Measurements from ENCODE around the gene MNX1. TPM values are rescaled to one million over a fixed set of nuclear protein-coding genes. Genes with fewer than 3 reads are reported as not detected.

MNX1 gene
- total RNA-seq, 4 donors from 2014 or later, result 11.7 to 23.2 (median 13.1) TPM

DNA sequence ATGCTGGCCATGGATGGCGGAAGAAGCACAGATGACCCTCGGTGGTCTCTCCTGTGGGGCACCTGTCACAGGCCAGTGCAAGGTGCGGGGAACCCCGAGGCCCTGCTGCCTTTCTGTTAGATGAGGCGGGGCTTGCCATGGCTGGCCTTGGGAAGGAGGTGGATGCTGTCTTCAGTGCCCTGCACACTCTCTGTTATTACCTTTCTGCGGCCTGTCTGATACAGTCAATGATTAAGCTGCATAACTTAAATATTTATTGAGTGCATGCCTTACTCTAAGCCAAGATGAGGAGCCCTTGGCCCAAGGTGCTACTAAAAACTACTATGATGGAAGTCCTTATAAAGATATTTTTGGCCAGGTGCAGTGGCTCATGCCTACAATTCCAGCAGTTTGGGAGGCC, 36.7 kb upstream of the MNX1 start:
- 75 to 100% methylated on average over 1 to 6 of the region's 6 CpGs for WGBS, 2 donors (ENCODE audit: low coverage in 1 of 2)
- Histone ChIP-seq H3K27ac (no peak overlapping the region), H3K9me3 (no peaks in the 10 kb centered on the region), H3K27me3 (peaks cover 18% of the 10 kb centered on the region), H3K4me1 (no peaks in the 10 kb centered on the region), H3K36me3 (no peaks in the 10 kb centered on the region), H3K4me3 (no peak overlapping the region)
- intact Hi-C loops (cut with DNase I; ENCODE audit: low total_unique reads) (no loop called here), in situ Hi-C loops (cut with MboI; ENCODE audit: low pct_ligation_motif_present in 1 of 4, low pct_unique_long_range_greater_than_20kb in 1 of 4, low sequenced_read_pairs in 3 of 4) (no loop called here)
- TF ChIP-seq POLR2A (IDR thresholded peaks at IDR 0.05) (no peak), POLR2AphosphoS5 (IDR thresholded peaks at IDR 0.05) (no peak), EP300 (IDR thresholded peaks at IDR 0.05; ENCODE audit: low read depth) (no peak)
- TF ChIP-seq, protein P1, sequence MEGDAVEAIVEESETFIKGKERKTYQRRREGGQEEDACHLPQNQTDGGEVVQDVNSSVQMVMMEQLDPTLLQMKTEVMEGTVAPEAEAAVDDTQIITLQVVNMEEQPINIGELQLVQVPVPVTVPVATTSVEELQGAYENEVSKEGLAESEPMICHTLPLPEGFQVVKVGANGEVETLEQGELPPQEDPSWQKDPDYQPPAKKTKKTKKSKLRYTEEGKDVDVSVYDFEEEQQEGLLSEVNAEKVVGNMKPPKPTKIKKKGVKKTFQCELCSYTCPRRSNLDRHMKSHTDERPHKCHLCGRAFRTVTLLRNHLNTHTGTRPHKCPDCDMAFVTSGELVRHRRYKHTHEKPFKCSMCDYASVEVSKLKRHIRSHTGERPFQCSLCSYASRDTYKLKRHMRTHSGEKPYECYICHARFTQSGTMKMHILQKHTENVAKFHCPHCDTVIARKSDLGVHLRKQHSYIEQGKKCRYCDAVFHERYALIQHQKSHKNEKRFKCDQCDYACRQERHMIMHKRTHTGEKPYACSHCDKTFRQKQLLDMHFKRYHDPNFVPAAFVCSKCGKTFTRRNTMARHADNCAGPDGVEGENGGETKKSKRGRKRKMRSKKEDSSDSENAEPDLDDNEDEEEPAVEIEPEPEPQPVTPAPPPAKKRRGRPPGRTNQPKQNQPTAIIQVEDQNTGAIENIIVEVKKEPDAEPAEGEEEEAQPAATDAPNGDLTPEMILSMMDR (IDR thresholded peaks at IDR 0.05), result no peak
- DNase-seq, result no peak

DNA sequence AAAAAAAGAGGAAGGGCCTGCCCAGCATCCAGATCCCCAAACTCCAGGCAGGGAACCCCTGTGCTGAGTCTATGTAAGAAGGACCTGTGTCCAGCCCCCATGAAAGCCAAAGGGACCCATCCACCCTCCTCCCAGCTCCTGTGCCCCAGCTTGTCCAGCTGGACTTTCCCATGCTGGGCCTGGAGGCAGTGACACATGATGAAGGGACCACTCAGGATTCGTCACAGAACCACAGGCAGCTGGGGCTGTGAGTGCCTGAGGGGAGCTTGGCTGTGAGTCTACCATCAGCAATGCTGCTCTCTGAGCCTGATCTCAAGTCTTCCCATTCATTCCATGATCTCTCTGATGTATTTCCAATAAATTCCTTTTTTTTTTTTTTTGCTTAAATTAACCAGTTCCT, 36.2 kb upstream of the MNX1 start:
- Histone ChIP-seq H3K4me1 (no peaks in the 10 kb centered on the region), H3K27me3 (peaks cover 14% of the 10 kb centered on the region), H3K4me3 (no peak overlapping the region), H3K27ac (no peak overlapping the region), H3K36me3 (no peaks in the 10 kb centered on the region), H3K9me3 (no peaks in the 10 kb centered on the region)
- no peak for TF ChIP-seq POLR2A (IDR thresholded peaks at IDR 0.05)
- TF ChIP-seq, protein P1 (IDR thresholded peaks at IDR 0.05), result no peak
- no peak for TF ChIP-seq EP300 (IDR thresholded peaks at IDR 0.05; ENCODE audit: low read depth)
- no peak for TF ChIP-seq POLR2AphosphoS5 (IDR thresholded peaks at IDR 0.05)
- in situ Hi-C loops (cut with MboI; ENCODE audit: low pct_ligation_motif_present in 1 of 4, low pct_unique_long_range_greater_than_20kb in 1 of 4, low sequenced_read_pairs in 3 of 4) (no loop called here), intact Hi-C loops (cut with DNase I; ENCODE audit: low total_unique reads) (no loop called here)
- DNase-seq, result no peak
- 50 to 86% methylated on average over 1 of the region's 1 CpG for WGBS, 2 donors (ENCODE audit: low coverage in 1 of 2)

DNA sequence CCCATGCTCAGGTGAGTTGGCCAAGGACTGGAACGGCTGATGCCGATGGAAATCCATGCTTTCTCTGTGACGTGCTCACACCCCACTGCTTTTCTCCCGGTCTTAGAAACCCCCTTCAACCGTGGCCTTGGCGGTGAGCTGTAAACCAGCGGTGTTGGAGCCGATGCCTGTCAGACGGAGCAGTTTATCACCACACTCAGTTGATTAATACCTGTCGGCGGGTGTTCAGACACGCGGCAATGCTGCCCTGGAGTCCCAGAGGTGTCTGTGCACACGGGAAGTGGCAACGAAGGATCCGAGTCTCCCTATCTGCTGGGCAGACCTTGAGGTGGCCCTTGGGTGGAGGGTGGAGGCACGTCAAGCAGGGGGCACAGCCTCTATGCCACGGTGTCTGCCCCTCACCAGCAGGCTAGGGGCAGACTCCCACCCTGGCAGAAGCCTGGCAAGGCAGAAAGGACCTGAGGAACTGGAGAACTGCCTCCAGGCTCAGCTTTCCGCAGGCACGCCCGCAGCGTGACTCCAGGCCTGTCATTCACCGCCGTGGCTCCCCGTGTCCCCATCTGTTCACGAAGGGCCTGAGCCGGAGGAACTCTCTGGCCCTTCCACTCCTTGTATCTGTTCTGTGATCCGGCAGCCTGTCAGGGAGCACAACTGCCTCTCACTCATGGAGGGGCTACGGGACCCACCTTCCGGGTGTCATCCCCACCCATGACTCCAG, 34.6 kb upstream of the MNX1 start:
- no peaks in the 10 kb centered on the region for H3K4me1 ChIP-seq
- 86% methylated on average over 27 of the region's 30 CpGs; no CpG with 5 or more reads in 1 of the 2 donors for WGBS, 2 donors (ENCODE audit: low coverage in 1 of 2)
- H3K36me3 ChIP-seq, result no peaks in the 10 kb centered on the region
- DNase-seq, result no peak
- intact Hi-C loops (cut with DNase I; ENCODE audit: low total_unique reads), result no loop called here
- TF ChIP-seq EP300 (IDR thresholded peaks at IDR 0.05; ENCODE audit: low read depth), result no peak
- TF ChIP-seq POLR2A (IDR thresholded peaks at IDR 0.05), result no peak
- no peak for TF ChIP-seq POLR2AphosphoS5 (IDR thresholded peaks at IDR 0.05)
- TF ChIP-seq, protein P1 (IDR thresholded peaks at IDR 0.05), result no peak
- no peak overlapping the region for H3K4me3 ChIP-seq
- no peaks in the 10 kb centered on the region for H3K9me3 ChIP-seq
- H3K27me3 ChIP-seq, result peaks cover 7% of the 10 kb centered on the region
- no peak overlapping the region for H3K27ac ChIP-seq
- in situ Hi-C loops (cut with MboI; ENCODE audit: low pct_ligation_motif_present in 1 of 4, low pct_unique_long_range_greater_than_20kb in 1 of 4, low sequenced_read_pairs in 3 of 4), result no loop called here

DNA sequence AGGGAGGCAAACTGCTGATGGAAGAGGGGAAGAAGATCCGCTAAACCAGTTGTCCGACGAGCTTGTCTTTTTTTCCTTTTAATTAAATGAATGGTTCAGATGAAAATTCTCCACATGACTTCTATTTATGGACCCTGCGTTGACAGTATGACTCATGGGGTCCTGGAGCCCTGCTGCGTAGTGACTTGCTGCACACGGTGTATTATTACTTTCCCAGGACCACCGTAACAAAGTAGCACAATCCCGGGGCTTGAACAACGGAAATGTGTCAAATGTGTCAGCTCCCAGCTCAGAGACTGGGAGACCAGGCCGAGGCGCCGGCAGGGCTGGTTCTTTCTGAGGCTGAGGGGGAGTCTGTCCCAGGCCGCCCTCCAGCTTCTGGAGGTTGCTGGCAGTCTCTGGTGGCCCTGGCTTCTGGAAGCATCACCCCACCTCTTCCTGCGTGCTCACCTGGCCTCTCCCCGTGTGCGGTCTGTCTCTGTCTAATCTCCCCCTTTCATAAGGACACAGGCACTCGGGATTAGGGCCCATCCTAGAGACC, 33.8 kb upstream of the MNX1 start:
- intact Hi-C loops (cut with DNase I; ENCODE audit: low total_unique reads), result no loop called here
- no peaks in the 10 kb centered on the region for H3K27me3 ChIP-seq
- H3K4me1 ChIP-seq, result no peaks in the 10 kb centered on the region
- TF ChIP-seq POLR2AphosphoS5 (IDR thresholded peaks at IDR 0.05) (no peak), EP300 (IDR thresholded peaks at IDR 0.05; ENCODE audit: low read depth) (no peak), POLR2A (IDR thresholded peaks at IDR 0.05) (no peak)
- TF ChIP-seq, protein P1 (IDR thresholded peaks at IDR 0.05), result no peak
- in situ Hi-C loops (cut with MboI; ENCODE audit: low pct_ligation_motif_present in 1 of 4, low pct_unique_long_range_greater_than_20kb in 1 of 4, low sequenced_read_pairs in 3 of 4), result no loop called here
- no peak for DNase-seq
- WGBS, 2 donors (ENCODE audit: low coverage in 1 of 2), result 83 to 94% methylated on average over 6 to 13 of the region's 17 CpGs
- no peaks in the 10 kb centered on the region for H3K9me3 ChIP-seq
- H3K4me3 ChIP-seq, result no peak overlapping the region
- H3K27ac ChIP-seq, result no peak overlapping the region
- no peaks in the 10 kb centered on the region for H3K36me3 ChIP-seq
